GM04503 (cell line): ENCODE results near the gene FBLN2.

ENCODE experiments used
- DNase-seq: peaks from one replicate; pipeline ENCODE4 v3.0.0-alpha.2; 2012; ENCODE audit warnings: low read depth

FBLN2 gene

GRCh38 chr3:13532085-13532484, 16.8 kb upstream of the FBLN2 start:
- DNase-seq, result no peak

- no peak for DNase-seq
Observed at GRCh38 chr3:13532631-13533030, 16.3 kb upstream of the FBLN2 start.

- no peak for DNase-seq
Observed at GRCh38 chr3:13533885-13534301, 15.0 kb upstream of the FBLN2 start.

- DNase-seq, result no peak
Observed at GRCh38 chr3:13535526-13535875, 13.4 kb upstream of the FBLN2 start.

GRCh38 chr3:13535905-13536304, 13.0 kb upstream of the FBLN2 start:
- no peak for DNase-seq

- DNase-seq, result no peak
Observed at GRCh38 chr3:13536432-13536831, 12.5 kb upstream of the FBLN2 start.

GRCh38 chr3:13536832-13537231, 12.1 kb upstream of the FBLN2 start:
- no peak for DNase-seq

- DNase-seq, result no peak
Observed at GRCh38 chr3:13537244-13537908, 11.5 kb upstream of the FBLN2 start.

- DNase-seq, result peak; percentile 97
Observed at GRCh38 chr3:13537909-13538296, 11.0 kb upstream of the FBLN2 start.

- no peak for DNase-seq
Observed at GRCh38 chr3:13538520-13539291, 10.2 kb upstream of the FBLN2 start.

- DNase-seq, result peak; percentile 52
Observed at GRCh38 chr3:13539292-13539638, 9.7 kb upstream of the FBLN2 start.

- DNase-seq, result no peak
Observed at GRCh38 chr3:13539671-13540070, 9.3 kb upstream of the FBLN2 start.

- DNase-seq, result no peak
Observed at GRCh38 chr3:13540297-13540995, 8.5 kb upstream of the FBLN2 start.

GRCh38 chr3:13541691-13542090, 7.2 kb upstream of the FBLN2 start:
- DNase-seq, result no peak

- no peak for DNase-seq
Observed at GRCh38 chr3:13542142-13542541, 6.8 kb upstream of the FBLN2 start.

GRCh38 chr3:13543253-13543652, 5.7 kb upstream of the FBLN2 start:
- peak; percentile 87 for DNase-seq

- peak; percentile 81 for DNase-seq
Observed at GRCh38 chr3:13544293-13544831, 4.6 kb upstream of the FBLN2 start.

GRCh38 chr3:13544951-13545651, 3.8 kb upstream of the FBLN2 start:
- DNase-seq, result no peak

- DNase-seq, result no peak
Observed at GRCh38 chr3:13545952-13546454, 2.9 kb upstream of the FBLN2 start.

GRCh38 chr3:13546667-13547171, 2.2 kb upstream of the FBLN2 start:
- no peak for DNase-seq

- DNase-seq, result no peak
Observed at GRCh38 chr3:13547591-13548371, 1.1 kb upstream of the FBLN2 start.
